Fibroblast of skin of right quadriceps (primary cell): Measurements from ENCODE around the gene EGFL7.
A peak's percentile ranks its signal among the peaks of the same experiment; 100 is the strongest.

Experiments
- DNase-seq: peaks from one replicate; pipeline ENCODE4 v3.0.0-alpha.2; 2013

EGFL7 gene

GRCh38 chr9:136687721-136688223, 25.1 kb downstream of the EGFL7 start:
- no peak for DNase-seq

GRCh38 chr9:136688274-136689107, 25.8 kb downstream of the EGFL7 start:
- DNase-seq = no peak

GRCh38 chr9:136689108-136689460, 26.4 kb downstream of the EGFL7 start:
- no peak for DNase-seq

GRCh38 chr9:136690104-136690805, 27.5 kb downstream of the EGFL7 start:
- DNase-seq = no peak

- DNase-seq = no peak
These were observed 28.1 kb downstream of the EGFL7 start for GRCh38 chr9:136690806-136691261.

- no peak for DNase-seq
These were observed 28.8 kb downstream of the EGFL7 start for GRCh38 chr9:136691316-136692184.

GRCh38 chr9:136692185-136693134, 29.7 kb downstream of the EGFL7 start:
- no peak for DNase-seq

- no peak for DNase-seq
These were observed 30.4 kb downstream of the EGFL7 start for GRCh38 chr9:136693135-136693489.

GRCh38 chr9:136693490-136694162, 30.9 kb downstream of the EGFL7 start:
- DNase-seq = no peak

- no peak for DNase-seq
These were observed 31.6 kb downstream of the EGFL7 start for GRCh38 chr9:136694163-136694871.

- no peak for DNase-seq
These were observed 32.1 kb downstream of the EGFL7 start for GRCh38 chr9:136694872-136695247.

- DNase-seq = no peak
These were observed 32.7 kb downstream of the EGFL7 start for GRCh38 chr9:136695435-136695895.

GRCh38 chr9:136695955-136696354, 33.2 kb downstream of the EGFL7 start:
- DNase-seq = no peak

GRCh38 chr9:136696502-136696901, 33.8 kb downstream of the EGFL7 start:
- DNase-seq = no peak

GRCh38 chr9:136697146-136697820, 34.6 kb downstream of the EGFL7 start:
- no peak for DNase-seq

GRCh38 chr9:136697821-136698526, 35.3 kb downstream of the EGFL7 start:
- DNase-seq = no peak

GRCh38 chr9:136698635-136699246, 36.0 kb downstream of the EGFL7 start:
- no peak for DNase-seq

GRCh38 chr9:136700304-136700703, 37.6 kb downstream of the EGFL7 start:
- DNase-seq = peak; percentile 51
